ENCODE results near the gene WBP4.
"Not testable (repeated sequence)": the region's sequence is repeated elsewhere in the genome, so short reads cannot be mapped to it uniquely, and the experiment has no call there.

WBP4 gene

GRCh38 chr13:41032691-41033376, 28.5 kb upstream of the WBP4 start:
- no peak overlapping the region for H3K4me3 ChIP-seq (ENCODE audit: low read length)
- TF ChIP-seq CTCF (conservative IDR thresholded peaks at IDR 0.05; ENCODE audit: low read depth, low read length) = no peak
- no peak for DNase-seq (ENCODE audit: low read depth)

GRCh38 chr13:41034382-41034781, 26.9 kb upstream of the WBP4 start:
- no peak for DNase-seq (ENCODE audit: low read depth)
- H3K4me3 ChIP-seq (ENCODE audit: low read length) = no peak overlapping the region
- TF ChIP-seq CTCF (conservative IDR thresholded peaks at IDR 0.05; ENCODE audit: low read depth, low read length) = no peak

DNA sequence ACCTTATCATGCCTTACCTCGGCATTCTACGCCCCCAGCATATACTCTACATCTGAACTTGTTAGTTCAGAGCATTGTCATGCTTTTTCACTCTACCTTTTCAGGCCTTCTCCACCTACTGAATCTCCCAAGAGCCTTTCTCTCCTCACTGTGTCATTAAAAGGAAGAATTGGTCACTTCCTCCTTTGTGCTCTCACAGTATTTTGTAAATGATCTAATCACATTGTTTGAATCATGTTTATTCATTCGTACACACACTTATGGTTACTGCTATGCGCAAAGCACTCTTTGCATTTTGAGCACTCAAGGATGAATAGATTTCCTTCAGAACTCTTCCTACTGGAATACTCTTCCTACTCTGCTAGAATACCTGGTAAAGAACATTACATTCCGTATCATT, 26.4 kb upstream of the WBP4 start:
- TF ChIP-seq CTCF (conservative IDR thresholded peaks at IDR 0.05; ENCODE audit: low read depth, low read length) = no peak
- H3K4me3 ChIP-seq (ENCODE audit: low read length) = no peak overlapping the region
- no peak for DNase-seq (ENCODE audit: low read depth)

- H3K4me3 ChIP-seq (ENCODE audit: low read length); DNase-seq (ENCODE audit: low read depth): not testable (repeated sequence)
Measured at GRCh38 chr13:41036557-41036956, 24.8 kb upstream of the WBP4 start.

DNA sequence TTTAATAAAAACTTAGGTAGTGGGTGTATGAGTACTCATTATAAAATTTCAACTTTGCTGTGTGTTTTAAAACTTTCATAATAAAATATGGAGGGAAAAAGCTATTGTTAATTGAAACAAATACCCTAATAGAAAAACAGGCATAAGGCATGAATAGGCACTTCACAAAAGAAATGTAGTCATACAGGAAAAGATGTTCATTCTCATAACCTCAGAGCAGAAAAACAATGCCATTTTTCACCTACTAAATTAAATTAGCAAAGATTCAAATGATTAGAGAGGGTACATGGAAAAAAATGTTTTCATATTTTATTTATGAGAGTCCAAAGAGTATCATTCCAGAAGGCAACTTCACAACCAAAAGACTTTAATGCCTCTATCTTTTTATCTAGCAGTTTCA, 21.6 kb upstream of the WBP4 start:
- no peak for DNase-seq (ENCODE audit: low read depth)
- H3K4me3 ChIP-seq (ENCODE audit: low read length) = no peak overlapping the region
- no peak for TF ChIP-seq CTCF (conservative IDR thresholded peaks at IDR 0.05; ENCODE audit: low read depth, low read length)

GRCh38 chr13:41040584-41041334, 20.6 kb upstream of the WBP4 start:
- no peak for TF ChIP-seq CTCF (conservative IDR thresholded peaks at IDR 0.05; ENCODE audit: low read depth, low read length)
- H3K4me3 ChIP-seq (ENCODE audit: low read length) = no peak overlapping the region
- no peak for DNase-seq (ENCODE audit: low read depth)

GRCh38 chr13:41042419-41042818, 18.9 kb upstream of the WBP4 start:
- not testable (repeated sequence) for DNase-seq (ENCODE audit: low read depth); H3K4me3 ChIP-seq (ENCODE audit: low read length)

GRCh38 chr13:41048640-41049039, 12.7 kb upstream of the WBP4 start:
- DNase-seq (ENCODE audit: low read depth) = no peak
- no peak for TF ChIP-seq CTCF (conservative IDR thresholded peaks at IDR 0.05; ENCODE audit: low read depth, low read length)
- H3K4me3 ChIP-seq (ENCODE audit: low read length) = no peak overlapping the region

Measured in retinal pigment epithelial cell (primary cell).